ENCODE results near the gene TMEM89.

GRCh38 chr3:48630833-48631232 is 9.3 kb upstream of the TMEM89 start:
- TF ChIP-seq CTCF (IDR thresholded peaks at IDR 0.05): no peak
- TF ChIP-seq POLR2A (IDR thresholded peaks at IDR 0.05): no peak
